ENCODE measurements around the gene SERPINE3. TPM values are rescaled to one million over a fixed set of nuclear protein-coding genes. Genes with fewer than 3 reads are reported as not detected.

The SERPINE3 gene
- total and polyA plus RNA-seq, 2 experiments from 2014 or later, result 0.17 to 0.31 TPM

- H3K4me1 Mint-ChIP-seq, result peaks cover 40% of the 10 kb centered on the region
- Histone ChIP-seq H3K27ac (ENCODE audit: low read depth) (no peak overlapping the region), H3F3A (replicated peaks; ENCODE audit: low read depth) (no peaks in the 10 kb centered on the region), H3K36me3 (ENCODE audit: insufficient read depth) (no peaks in the 10 kb centered on the region), H3K4me1 (ENCODE audit: insufficient read depth) (peaks cover 25% of the 10 kb centered on the region), H3K4me2 (no peak overlapping the region), H4K20me1 (replicated peaks; ENCODE audit: insufficient read depth) (no peaks in the 10 kb centered on the region), H3K9me2 (ENCODE audit: insufficient read depth) (peaks cover 8% of the 10 kb centered on the region; the same call in 1 of the 2 replicates), H3K79me2 (replicated peaks; ENCODE audit: insufficient read depth) (no peaks in the 10 kb centered on the region), H2AFZ (no peak overlapping the region; the same call in 1 of the 2 replicates), H3K4me3 (no peak overlapping the region), H3K27me3 (ENCODE audit: insufficient read depth) (no peaks in the 10 kb centered on the region)
- peaks cover 6% of the 10 kb centered on the region for H3K27me3 Mint-ChIP-seq (ENCODE audit: insufficient read depth, low read depth, poor library complexity)
- no peak for TF ChIP-seq EZH2 (IDR thresholded peaks at IDR 0.05; ENCODE audit: low read depth, unreplicated experiment)
- no peak for TF ChIP-seq ETS1 (IDR thresholded peaks at IDR 0.05)
- no peak for TF ChIP-seq CREB1 (CRISPR knock-in tag; IDR thresholded peaks at IDR 0.05; ENCODE audit: low read depth)
- TF ChIP-seq, protein P1, sequence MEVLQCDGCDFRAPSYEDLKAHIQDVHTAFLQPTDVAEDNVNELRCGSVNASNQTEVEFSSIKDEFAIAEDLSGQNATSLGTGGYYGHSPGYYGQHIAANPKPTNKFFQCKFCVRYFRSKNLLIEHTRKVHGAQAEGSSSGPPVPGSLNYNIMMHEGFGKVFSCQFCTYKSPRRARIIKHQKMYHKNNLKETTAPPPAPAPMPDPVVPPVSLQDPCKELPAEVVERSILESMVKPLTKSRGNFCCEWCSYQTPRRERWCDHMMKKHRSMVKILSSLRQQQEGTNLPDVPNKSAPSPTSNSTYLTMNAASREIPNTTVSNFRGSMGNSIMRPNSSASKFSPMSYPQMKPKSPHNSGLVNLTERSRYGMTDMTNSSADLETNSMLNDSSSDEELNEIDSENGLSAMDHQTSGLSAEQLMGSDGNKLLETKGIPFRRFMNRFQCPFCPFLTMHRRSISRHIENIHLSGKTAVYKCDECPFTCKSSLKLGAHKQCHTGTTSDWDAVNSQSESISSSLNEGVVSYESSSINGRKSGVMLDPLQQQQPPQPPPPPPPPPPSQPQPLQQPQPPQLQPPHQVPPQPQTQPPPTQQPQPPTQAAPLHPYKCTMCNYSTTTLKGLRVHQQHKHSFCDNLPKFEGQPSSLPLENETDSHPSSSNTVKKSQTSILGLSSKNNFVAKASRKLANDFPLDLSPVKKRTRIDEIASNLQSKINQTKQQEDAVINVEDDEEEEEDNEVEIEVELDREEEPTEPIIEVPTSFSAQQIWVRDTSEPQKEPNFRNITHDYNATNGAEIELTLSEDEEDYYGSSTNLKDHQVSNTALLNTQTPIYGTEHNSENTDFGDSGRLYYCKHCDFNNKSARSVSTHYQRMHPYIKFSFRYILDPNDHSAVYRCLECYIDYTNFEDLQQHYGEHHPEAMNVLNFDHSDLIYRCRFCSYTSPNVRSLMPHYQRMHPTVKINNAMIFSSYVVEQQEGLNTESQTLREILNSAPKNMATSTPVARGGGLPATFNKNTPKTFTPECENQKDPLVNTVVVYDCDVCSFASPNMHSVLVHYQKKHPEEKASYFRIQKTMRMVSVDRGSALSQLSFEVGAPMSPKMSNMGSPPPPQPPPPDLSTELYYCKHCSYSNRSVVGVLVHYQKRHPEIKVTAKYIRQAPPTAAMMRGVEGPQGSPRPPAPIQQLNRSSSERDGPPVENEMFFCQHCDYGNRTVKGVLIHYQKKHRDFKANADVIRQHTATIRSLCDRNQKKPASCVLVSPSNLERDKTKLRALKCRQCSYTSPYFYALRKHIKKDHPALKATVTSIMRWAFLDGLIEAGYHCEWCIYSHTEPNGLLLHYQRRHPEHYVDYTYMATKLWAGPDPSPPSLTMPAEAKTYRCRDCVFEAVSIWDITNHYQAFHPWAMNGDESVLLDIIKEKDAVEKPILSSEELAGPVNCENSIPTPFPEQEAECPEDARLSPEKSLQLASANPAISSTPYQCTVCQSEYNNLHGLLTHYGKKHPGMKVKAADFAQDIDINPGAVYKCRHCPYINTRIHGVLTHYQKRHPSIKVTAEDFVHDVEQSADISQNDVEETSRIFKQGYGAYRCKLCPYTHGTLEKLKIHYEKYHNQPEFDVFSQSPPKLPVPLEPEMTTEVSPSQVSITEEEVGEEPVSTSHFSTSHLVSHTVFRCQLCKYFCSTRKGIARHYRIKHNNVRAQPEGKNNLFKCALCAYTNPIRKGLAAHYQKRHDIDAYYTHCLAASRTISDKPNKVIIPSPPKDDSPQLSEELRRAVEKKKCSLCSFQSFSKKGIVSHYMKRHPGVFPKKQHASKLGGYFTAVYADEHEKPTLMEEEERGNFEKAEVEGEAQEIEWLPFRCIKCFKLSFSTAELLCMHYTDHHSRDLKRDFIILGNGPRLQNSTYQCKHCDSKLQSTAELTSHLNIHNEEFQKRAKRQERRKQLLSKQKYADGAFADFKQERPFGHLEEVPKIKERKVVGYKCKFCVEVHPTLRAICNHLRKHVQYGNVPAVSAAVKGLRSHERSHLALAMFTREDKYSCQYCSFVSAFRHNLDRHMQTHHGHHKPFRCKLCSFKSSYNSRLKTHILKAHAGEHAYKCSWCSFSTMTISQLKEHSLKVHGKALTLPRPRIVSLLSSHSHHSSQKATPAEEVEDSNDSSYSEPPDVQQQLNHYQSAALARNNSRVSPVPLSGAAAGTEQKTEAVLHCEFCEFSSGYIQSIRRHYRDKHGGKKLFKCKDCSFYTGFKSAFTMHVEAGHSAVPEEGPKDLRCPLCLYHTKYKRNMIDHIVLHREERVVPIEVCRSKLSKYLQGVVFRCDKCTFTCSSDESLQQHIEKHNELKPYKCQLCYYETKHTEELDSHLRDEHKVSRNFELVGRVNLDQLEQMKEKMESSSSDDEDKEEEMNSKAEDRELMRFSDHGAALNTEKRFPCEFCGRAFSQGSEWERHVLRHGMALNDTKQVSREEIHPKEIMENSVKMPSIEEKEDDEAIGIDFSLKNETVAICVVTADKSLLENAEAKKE (CRISPR knock-in tag; IDR thresholded peaks at IDR 0.05), result no peak
- TF ChIP-seq EZH2phosphoT487 (IDR thresholded peaks at IDR 0.05; ENCODE audit: unreplicated experiment), result no peak
- TF ChIP-seq JUNB (IDR thresholded peaks at IDR 0.05; ENCODE audit: unreplicated experiment), result no peak
- TF ChIP-seq NANOG (IDR thresholded peaks at IDR 0.05; ENCODE audit: borderline replicate concordance), result no peak
- no peak for TF ChIP-seq ZNF331 (CRISPR knock-in tag; IDR thresholded peaks at IDR 0.05; ENCODE audit: low read depth)
- TF ChIP-seq, protein P2, sequence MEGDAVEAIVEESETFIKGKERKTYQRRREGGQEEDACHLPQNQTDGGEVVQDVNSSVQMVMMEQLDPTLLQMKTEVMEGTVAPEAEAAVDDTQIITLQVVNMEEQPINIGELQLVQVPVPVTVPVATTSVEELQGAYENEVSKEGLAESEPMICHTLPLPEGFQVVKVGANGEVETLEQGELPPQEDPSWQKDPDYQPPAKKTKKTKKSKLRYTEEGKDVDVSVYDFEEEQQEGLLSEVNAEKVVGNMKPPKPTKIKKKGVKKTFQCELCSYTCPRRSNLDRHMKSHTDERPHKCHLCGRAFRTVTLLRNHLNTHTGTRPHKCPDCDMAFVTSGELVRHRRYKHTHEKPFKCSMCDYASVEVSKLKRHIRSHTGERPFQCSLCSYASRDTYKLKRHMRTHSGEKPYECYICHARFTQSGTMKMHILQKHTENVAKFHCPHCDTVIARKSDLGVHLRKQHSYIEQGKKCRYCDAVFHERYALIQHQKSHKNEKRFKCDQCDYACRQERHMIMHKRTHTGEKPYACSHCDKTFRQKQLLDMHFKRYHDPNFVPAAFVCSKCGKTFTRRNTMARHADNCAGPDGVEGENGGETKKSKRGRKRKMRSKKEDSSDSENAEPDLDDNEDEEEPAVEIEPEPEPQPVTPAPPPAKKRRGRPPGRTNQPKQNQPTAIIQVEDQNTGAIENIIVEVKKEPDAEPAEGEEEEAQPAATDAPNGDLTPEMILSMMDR (conservative IDR thresholded peaks at IDR 0.05; ENCODE audit: low read depth in 2 of 2), result no peak
- TF ChIP-seq REST (IDR thresholded peaks at IDR 0.05; ENCODE audit: unreplicated experiment), result no peak
- TF ChIP-seq ZNF114 (CRISPR knock-in tag; IDR thresholded peaks at IDR 0.05), result no peak
- no peak for TF ChIP-seq POLR2AphosphoS5 (IDR thresholded peaks at IDR 0.05; ENCODE audit: low read depth)
- DNase-seq (ENCODE audit: low spot score) (no peak), ATAC-seq (no peak)
- H3K36me3 Mint-ChIP-seq (ENCODE audit: low read depth), result no peaks in the 10 kb centered on the region; the same call in 2 of the 3 replicates
- no peak overlapping the region for H3K4me3 Mint-ChIP-seq
- no peak overlapping the region for H3K27ac Mint-ChIP-seq
- no peaks in the 10 kb centered on the region; the same call in 2 of the 3 replicates for H3K9me3 Mint-ChIP-seq
Measured at GRCh38 chr13:51326777-51327176, 12.7 kb upstream of the SERPINE3 start.
